HEK293T (cell line): Measurements from ENCODE around the gene DLL1.

Experiments used
- FOXM1 ChIP-seq: fragments of 450-650 bp; IDR thresholded peaks from 2 replicates; pipeline ENCODE4 v1.6.1; 2017; ENCODE audit warnings: mild to moderate bottlenecking, borderline replicate concordance
- LEF1 ChIP-seq: fragments of 450-650 bp; IDR thresholded peaks from 2 replicates; pipeline ENCODE4 v1.6.1; 2017; ENCODE audit warnings: mild to moderate bottlenecking, borderline replicate concordance
- SUZ12 ChIP-seq: fragments of 450-650 bp; IDR thresholded peaks from 2 replicates; pipeline ENCODE4 v1.6.1; 2016; ENCODE audit warnings: mild to moderate bottlenecking
- TARDBP ChIP-seq: fragments of 450-650 bp; IDR thresholded peaks from 2 replicates; pipeline ENCODE4 v1.6.1; 2016
- TF ChIP-seq, protein P1 (sequence below): fragments of 450-650 bp; IDR thresholded peaks from 2 replicates; pipeline ENCODE4 v1.6.1; 2016

- TF ChIP-seq TARDBP = no peak
- TF ChIP-seq FOXM1 = no peak
- no peak for TF ChIP-seq LEF1
- no peak for TF ChIP-seq SUZ12
- TF ChIP-seq, protein P1, sequence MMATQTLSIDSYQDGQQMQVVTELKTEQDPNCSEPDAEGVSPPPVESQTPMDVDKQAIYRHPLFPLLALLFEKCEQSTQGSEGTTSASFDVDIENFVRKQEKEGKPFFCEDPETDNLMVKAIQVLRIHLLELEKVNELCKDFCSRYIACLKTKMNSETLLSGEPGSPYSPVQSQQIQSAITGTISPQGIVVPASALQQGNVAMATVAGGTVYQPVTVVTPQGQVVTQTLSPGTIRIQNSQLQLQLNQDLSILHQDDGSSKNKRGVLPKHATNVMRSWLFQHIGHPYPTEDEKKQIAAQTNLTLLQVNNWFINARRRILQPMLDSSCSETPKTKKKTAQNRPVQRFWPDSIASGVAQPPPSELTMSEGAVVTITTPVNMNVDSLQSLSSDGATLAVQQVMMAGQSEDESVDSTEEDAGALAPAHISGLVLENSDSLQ = no peak
Observed at GRCh38 chr6:170265655-170266054, 25.2 kb downstream of the DLL1 start.
